ENCODE results near the gene BMP4. TPM values are rescaled to one million over a fixed set of nuclear protein-coding genes. Genes with fewer than 3 reads are reported as not detected.

BMP4 gene
- total RNA-seq, 1 donor from 2014 or later: 6.9 TPM

DNA sequence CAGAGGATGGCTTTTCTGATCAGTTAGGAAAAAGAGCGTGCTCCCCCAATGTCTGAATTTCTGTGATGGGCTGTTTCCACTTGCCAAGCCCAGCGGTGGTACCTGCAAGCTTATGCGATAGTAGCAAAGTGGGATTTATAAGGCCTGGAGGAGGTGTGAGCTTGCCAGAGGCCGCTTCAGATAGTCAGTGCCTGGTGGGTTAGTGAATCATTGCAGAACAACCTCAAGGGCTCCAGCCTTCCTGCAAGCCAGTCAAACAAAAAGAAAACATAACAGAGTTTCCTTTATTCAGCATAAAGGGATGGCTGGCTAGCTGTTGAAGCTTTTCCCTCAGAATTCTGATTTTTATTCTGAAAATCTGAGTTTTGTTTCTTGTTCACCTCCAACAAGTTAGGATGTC is 7.6 kb upstream of the BMP4 start:
- TF ChIP-seq, protein P1, sequence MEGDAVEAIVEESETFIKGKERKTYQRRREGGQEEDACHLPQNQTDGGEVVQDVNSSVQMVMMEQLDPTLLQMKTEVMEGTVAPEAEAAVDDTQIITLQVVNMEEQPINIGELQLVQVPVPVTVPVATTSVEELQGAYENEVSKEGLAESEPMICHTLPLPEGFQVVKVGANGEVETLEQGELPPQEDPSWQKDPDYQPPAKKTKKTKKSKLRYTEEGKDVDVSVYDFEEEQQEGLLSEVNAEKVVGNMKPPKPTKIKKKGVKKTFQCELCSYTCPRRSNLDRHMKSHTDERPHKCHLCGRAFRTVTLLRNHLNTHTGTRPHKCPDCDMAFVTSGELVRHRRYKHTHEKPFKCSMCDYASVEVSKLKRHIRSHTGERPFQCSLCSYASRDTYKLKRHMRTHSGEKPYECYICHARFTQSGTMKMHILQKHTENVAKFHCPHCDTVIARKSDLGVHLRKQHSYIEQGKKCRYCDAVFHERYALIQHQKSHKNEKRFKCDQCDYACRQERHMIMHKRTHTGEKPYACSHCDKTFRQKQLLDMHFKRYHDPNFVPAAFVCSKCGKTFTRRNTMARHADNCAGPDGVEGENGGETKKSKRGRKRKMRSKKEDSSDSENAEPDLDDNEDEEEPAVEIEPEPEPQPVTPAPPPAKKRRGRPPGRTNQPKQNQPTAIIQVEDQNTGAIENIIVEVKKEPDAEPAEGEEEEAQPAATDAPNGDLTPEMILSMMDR (IDR thresholded peaks at IDR 0.05): no peak
- no peak overlapping the region for H3K27ac Mint-ChIP-seq (ENCODE audit: unreplicated experiment)
- peaks cover 32% of the 10 kb centered on the region for H3K27me3 Mint-ChIP-seq (ENCODE audit: unreplicated experiment)
- peak overlapping the region; percentile 14 for H3K4me3 Mint-ChIP-seq (ENCODE audit: unreplicated experiment)
- no peaks in the 10 kb centered on the region for H3K9me3 Mint-ChIP-seq (ENCODE audit: unreplicated experiment)
- no peaks in the 10 kb centered on the region for H3K36me3 Mint-ChIP-seq (ENCODE audit: unreplicated experiment)
- DNase-seq (ENCODE audit: extremely low spot score, unreplicated experiment): no peak
- peaks cover 14% of the 10 kb centered on the region for H3K4me1 Mint-ChIP-seq (ENCODE audit: unreplicated experiment)

DNA sequence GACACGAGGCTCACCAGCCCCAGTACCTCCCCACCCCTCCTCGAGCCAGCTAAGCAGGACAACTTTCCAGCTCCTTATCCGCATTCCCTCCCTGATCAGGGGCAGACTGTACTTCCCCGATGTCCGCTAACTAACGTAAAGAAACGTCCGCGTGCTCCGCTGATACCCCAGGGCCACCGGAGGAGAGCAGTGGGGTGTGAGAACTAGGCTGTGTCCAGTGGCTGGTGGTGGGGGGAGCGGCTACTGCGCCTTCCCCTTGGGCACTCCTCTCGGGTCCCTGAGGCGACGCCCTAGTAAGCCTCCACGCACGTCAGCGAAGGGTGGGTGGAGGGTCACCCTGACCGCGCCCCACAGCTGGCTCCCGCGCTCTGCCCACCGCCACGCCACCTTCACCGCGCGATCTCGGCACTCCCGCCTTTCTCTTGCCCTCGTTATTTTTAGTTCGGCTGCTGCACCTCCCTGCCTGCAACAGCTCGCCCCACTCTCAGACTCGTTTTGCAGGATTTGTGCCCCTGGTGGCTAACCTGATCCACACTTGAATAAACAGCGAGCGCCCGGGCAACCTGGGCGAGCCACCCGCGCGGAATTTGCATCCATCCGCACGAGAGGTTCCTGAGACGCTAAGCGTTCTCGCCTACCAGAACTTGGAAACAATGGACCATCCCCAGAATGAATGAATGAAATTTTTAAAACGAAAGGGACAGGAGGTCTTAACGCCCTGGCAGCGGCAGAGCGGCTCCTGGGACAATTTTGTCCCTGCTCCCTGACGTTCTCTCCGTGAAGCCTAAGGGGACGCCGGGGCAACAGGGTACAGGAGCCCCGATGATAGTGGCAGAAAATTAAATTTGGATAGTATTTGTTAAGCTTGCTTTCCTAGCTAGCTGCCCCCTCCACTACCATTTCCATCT is 6.9 kb upstream of the BMP4 start:
- Mint-ChIP-seq H3K4me3 (ENCODE audit: unreplicated experiment) (peak overlapping the region; percentile 70), H3K27me3 (ENCODE audit: unreplicated experiment) (peaks cover 37% of the 10 kb centered on the region), H3K4me1 (ENCODE audit: unreplicated experiment) (peaks cover 14% of the 10 kb centered on the region), H3K9me3 (ENCODE audit: unreplicated experiment) (no peaks in the 10 kb centered on the region), H3K27ac (ENCODE audit: unreplicated experiment) (no peak overlapping the region), H3K36me3 (ENCODE audit: unreplicated experiment) (no peaks in the 10 kb centered on the region)
- DNase-seq (ENCODE audit: extremely low spot score, unreplicated experiment): peak; percentile 85
- TF ChIP-seq, protein P1 (IDR thresholded peaks at IDR 0.05): peak; percentile 53

GRCh38 chr14:53962953-53963319 is 6.3 kb upstream of the BMP4 start:
- Mint-ChIP-seq H3K4me1 (ENCODE audit: unreplicated experiment) (peaks cover 14% of the 10 kb centered on the region), H3K27ac (ENCODE audit: unreplicated experiment) (no peak overlapping the region), H3K36me3 (ENCODE audit: unreplicated experiment) (no peaks in the 10 kb centered on the region), H3K27me3 (ENCODE audit: unreplicated experiment) (peaks cover 37% of the 10 kb centered on the region), H3K4me3 (ENCODE audit: unreplicated experiment) (peak overlapping the region; percentile 70), H3K9me3 (ENCODE audit: unreplicated experiment) (no peaks in the 10 kb centered on the region)
- DNase-seq (ENCODE audit: extremely low spot score, unreplicated experiment): no peak
- TF ChIP-seq, protein P1 (IDR thresholded peaks at IDR 0.05): no peak

- Mint-ChIP-seq H3K27me3 (ENCODE audit: unreplicated experiment) (peaks cover 45% of the 10 kb centered on the region), H3K27ac (ENCODE audit: unreplicated experiment) (no peak overlapping the region), H3K9me3 (ENCODE audit: unreplicated experiment) (no peaks in the 10 kb centered on the region), H3K36me3 (ENCODE audit: unreplicated experiment) (no peaks in the 10 kb centered on the region), H3K4me1 (ENCODE audit: unreplicated experiment) (peaks cover 34% of the 10 kb centered on the region), H3K4me3 (ENCODE audit: unreplicated experiment) (no peak overlapping the region)
- no peak for DNase-seq (ENCODE audit: extremely low spot score, unreplicated experiment)
- TF ChIP-seq, protein P1 (IDR thresholded peaks at IDR 0.05): no peak
These were observed 2.0 kb upstream of the BMP4 start for GRCh38 chr14:53958628-53959027.

GRCh38 chr14:53957739-53958138 is 1.1 kb upstream of the BMP4 start:
- no peak overlapping the region for H3K27ac Mint-ChIP-seq (ENCODE audit: unreplicated experiment)
- peaks cover 28% of the 10 kb centered on the region for H3K4me1 Mint-ChIP-seq (ENCODE audit: unreplicated experiment)
- H3K36me3 Mint-ChIP-seq (ENCODE audit: unreplicated experiment): no peaks in the 10 kb centered on the region
- TF ChIP-seq, protein P1 (IDR thresholded peaks at IDR 0.05): no peak
- no peak for DNase-seq (ENCODE audit: extremely low spot score, unreplicated experiment)
- no peak overlapping the region for H3K4me3 Mint-ChIP-seq (ENCODE audit: unreplicated experiment)
- H3K27me3 Mint-ChIP-seq (ENCODE audit: unreplicated experiment): peaks cover 36% of the 10 kb centered on the region
- H3K9me3 Mint-ChIP-seq (ENCODE audit: unreplicated experiment): no peaks in the 10 kb centered on the region

Measured in osteocyte (in vitro differentiated cells).